HL-60 (cell line): ENCODE measurements around the gene DIAPH1.

Source experiments
- DNase-seq, 2 experiments: peaks; one replicate each; pipeline ENCODE4 v3.0.0-alpha.2; 2010 to 2020; ENCODE audit warnings: low read depth in 1 of 2, low spot score in 1 of 2
- H3K27ac ChIP-seq: fragments of 250-450 bp; sonication (Bioruptor Pico); replicated peaks from 2 replicates; pipeline ENCODE4 v1.5.1; 2020; ENCODE audit warnings: mild to moderate bottlenecking, moderate library complexity
- H3K27me3 ChIP-seq: fragments of 250-450 bp; sonication (Bioruptor Pico); 2 replicates; pipeline ENCODE4 v1.5.1; 2021; ENCODE audit warnings: mild to moderate bottlenecking, moderate library complexity; ENCODE audit not compliant: insufficient read depth, poor library complexity, severe bottlenecking
- H3K4me3 ChIP-seq: replicated peaks from 2 replicates; pipeline ENCODE4 v1.5.1; 2011; ENCODE audit warnings: mild to moderate bottlenecking, control low read depth, low read length; ENCODE audit not compliant: insufficient read depth
- CTCF ChIP-seq: IDR thresholded peaks from one replicate; pipeline ENCODE4 v1.5.1; 2011; ENCODE audit warnings: low read length, control low read depth, inconsistent platforms; ENCODE audit not compliant: insufficient read depth
- GABPA ChIP-seq: IDR thresholded peaks from 2 replicates; pipeline ENCODE4 v1.6.1; 2012; ENCODE audit warnings: low read depth
- POLR2AphosphoS5 ChIP-seq: IDR thresholded peaks from 2 replicates; pipeline ENCODE4 v1.6.1; 2012; ENCODE audit warnings: low read depth
- REST ChIP-seq: IDR thresholded peaks from 2 replicates; pipeline ENCODE4 v1.6.1; 2012; ENCODE audit warnings: low read depth; ENCODE audit not compliant: insufficient replicate concordance
- SPI1 ChIP-seq: IDR thresholded peaks from 2 replicates; pipeline ENCODE4 v1.6.1; 2012; ENCODE audit warnings: low read depth, mild to moderate bottlenecking, borderline replicate concordance

The DIAPH1 gene

GRCh38 chr5:141514330-141515133 is 104.3 kb downstream of the DIAPH1 start:
- no peak for TF ChIP-seq SPI1
- no peak for TF ChIP-seq CTCF
- TF ChIP-seq POLR2AphosphoS5: no peak
- no peak for TF ChIP-seq REST
- TF ChIP-seq GABPA: no peak
- no peaks in the 10 kb centered on the region for H3K27me3 ChIP-seq
- no peak for DNase-seq
- H3K4me3 ChIP-seq: no peak overlapping the region
- H3K27ac ChIP-seq: no peak overlapping the region

DNA sequence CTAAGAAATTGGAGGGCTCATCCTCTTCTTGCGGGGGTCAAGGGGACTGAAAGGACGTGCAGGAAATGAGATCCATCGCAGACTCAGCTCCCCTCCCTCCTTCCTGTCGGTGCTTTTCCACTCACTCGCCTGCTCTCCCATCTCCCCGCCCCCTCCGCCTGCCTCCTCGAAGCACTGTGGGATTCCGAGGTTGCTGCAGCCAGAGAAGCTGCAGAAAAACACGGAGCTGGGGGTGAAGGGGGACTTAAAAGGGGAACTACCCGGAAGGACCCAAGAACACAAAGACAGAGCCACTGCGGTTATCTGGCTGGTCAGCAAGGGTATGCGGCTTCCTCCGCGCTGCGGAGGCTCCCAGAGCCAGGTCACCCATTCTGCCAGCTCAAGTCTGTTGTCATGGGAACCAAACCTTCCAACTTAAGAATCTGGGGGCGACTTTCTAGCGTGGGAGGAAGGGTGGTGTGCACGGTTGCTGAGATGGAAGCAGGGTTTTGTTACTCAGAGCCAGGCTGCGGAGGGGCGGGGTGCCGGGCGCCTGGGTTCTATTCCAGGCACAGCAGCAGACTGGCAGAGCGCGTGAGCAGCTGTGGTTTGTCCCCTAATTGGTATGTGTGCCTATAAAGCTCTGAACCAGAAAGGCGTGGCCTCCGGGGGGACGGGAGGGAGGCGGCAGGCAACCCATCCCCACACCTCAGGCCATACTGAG is 105.0 kb downstream of the DIAPH1 start:
- no peak overlapping the region for H3K4me3 ChIP-seq
- H3K27me3 ChIP-seq: no peaks in the 10 kb centered on the region
- DNase-seq: no peak
- TF ChIP-seq REST: no peak
- TF ChIP-seq POLR2AphosphoS5: no peak
- TF ChIP-seq SPI1: no peak
- TF ChIP-seq GABPA: no peak
- no peak for TF ChIP-seq CTCF
- no peak overlapping the region for H3K27ac ChIP-seq

GRCh38 chr5:141512911-141513626 is 105.7 kb downstream of the DIAPH1 start:
- H3K27ac ChIP-seq: no peak overlapping the region
- no peak for DNase-seq

More at GRCh38 chr5:141512911-141513626, 105.7 kb downstream of the DIAPH1 start:
- no peaks in the 10 kb centered on the region for H3K27me3 ChIP-seq
- no peak overlapping the region for H3K4me3 ChIP-seq
- TF ChIP-seq SPI1 (no peak), GABPA (no peak), CTCF (no peak), REST (no peak), POLR2AphosphoS5 (no peak; the same call in none of the 2 replicates)
